ENCODE data around the gene TTF2. TPM values are rescaled to one million over a fixed set of nuclear protein-coding genes. Genes with fewer than 3 reads are reported as not detected.
A peak's percentile ranks its signal among the peaks of the same experiment; 100 is the strongest.

Gene TTF2
- total RNA-seq (10 to 100 TPM; 26.4 to 29.5 TPM), polyA plus RNA-seq (10 to 100 TPM in 1 of 2 donors, 1 to 10 TPM in 1; 5.7 to 14.1 TPM)

DNA sequence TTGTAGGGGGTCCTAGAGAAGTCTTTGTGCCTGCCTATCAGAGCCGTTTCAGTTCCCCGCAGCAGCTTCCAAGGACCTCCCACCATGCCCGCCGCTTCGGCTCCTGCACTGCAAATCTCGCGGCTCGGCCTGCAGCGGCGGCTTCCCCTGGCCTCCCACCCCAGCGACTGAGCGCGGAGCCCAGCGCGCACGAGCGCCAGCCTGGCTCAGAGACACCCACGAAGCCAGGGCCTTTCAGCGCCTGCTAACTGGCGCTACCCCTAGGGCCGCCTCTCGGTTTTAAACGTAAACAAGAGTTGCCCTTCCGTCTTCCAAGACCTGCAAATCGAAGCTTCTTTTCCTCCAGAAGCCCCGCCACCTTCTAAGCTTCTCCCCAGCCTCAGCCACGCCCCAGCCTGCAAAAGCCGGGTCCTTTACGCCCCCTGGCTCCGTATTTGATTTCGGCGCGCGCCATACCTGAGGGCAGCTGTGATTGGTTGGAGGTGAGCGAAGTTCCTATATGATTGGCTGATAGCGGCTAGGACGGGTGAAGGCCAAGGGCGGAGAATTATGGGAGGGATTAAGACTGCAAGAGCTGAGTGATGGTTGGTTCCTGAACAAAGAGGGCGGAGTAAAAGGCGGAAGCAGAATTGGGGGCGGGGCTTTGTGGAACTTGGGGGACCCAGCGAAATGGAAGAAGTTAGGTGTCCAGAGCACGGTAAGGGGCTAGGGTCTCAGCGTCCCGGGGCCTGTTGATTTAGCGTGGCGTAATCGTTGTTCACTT, at the start of gene TTF2:
Gene TTF2 (plus strand): TSS at position 649 of the 763 bp plus-strand sequence. CDS start 21 bp downstream, at position 670.
- CTCF ChIA-PET (ENCODE audit: partially characterized antibody): interaction anchor here (0.7 to 12.8 kb wide), 18 partner anchors 9 to 485 kb away, joined by 3 to 160 read pairs (median 4); no protein-coding TSS in a partner anchor
- H3K9me3 Mint-ChIP-seq: no peaks in the 10 kb centered on the region

DNA sequence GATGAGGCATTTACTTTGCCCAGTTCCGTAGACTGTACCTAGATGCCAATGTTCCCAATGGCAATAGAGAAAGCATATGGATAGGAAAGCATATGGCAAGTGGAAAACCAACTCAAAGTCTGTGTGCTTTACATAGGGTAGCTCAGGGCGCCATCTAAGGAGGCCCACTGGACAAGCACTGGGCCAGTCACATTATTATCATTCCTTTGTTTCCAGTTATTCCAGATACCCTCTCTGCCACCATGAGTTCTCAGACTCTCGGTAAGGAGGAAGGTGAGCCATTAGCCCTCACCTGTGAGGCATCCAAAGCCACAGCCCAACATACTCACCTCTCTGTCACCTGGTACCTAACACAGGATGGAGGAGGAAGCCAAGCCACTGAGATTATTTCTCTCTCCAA, 48.8 kb upstream of the TTF2 start:
- H3K36me3 Mint-ChIP-seq: peaks cover 0 to 11% of the 10 kb centered on the region in 2 donors
- CTCF ChIA-PET (ENCODE audit: partially characterized antibody): no interaction called here
- peaks cover 15 to 24% (median 20%) of the 10 kb centered on the region in 4 donors for H3K4me1 Mint-ChIP-seq

More for the DNA sequence above, at the start of gene TTF2:
- POLR2A ChIA-PET (ENCODE audit: partially characterized antibody): interaction anchor here (0.6 to 5.7 kb wide), 55 partner anchors 8 to 908 kb away, joined by 3 to 58 read pairs (median 4); partner anchors contain the start of genes CD101, CD2, IGSF3 and MAN1A2
- H3K4me1 Mint-ChIP-seq: peaks cover 23 to 46% (median 29%) of the 10 kb centered on the region in 4 donors
- H3K4me3 Mint-ChIP-seq: no peak within 1 kb of the TSS
- Histone ChIP-seq H3K36me3 (ENCODE audit: insufficient read depth, low read length) (no peaks in the 10 kb centered on the region), H3K27ac (ENCODE audit: low read depth, low read length) (peak within 1 kb of the TSS; percentile 75), H3K9me3 (ENCODE audit: control insufficient read depth in 1 of 2, low read length in 2 of 2) (no peaks in the 10 kb centered on the region), H3K4me3 (ENCODE audit: low read length in 2 of 2) (peak within 1 kb of the TSS; percentile 77 to 85), H3K27me3 (ENCODE audit: insufficient read depth, low read length) (no peaks in the 10 kb centered on the region), H3K4me1 (ENCODE audit: insufficient read depth, low read length) (peaks cover 40% of the 10 kb centered on the region)
- peak within 1 kb of the TSS in 2 of 7 donors; percentile 81 to 84 for H3K27ac Mint-ChIP-seq
- DNase-seq: peak; percentile 97 to 99 (median 98)
- H3K36me3 Mint-ChIP-seq: peaks cover 10 to 14% of the 10 kb centered on the region in 2 donors
- no peaks in the 10 kb centered on the region for H3K27me3 Mint-ChIP-seq
- intact Hi-C loops (cut with micrococcal nuclease): loop anchor here (1.0 to 10.0 kb wide), 11 partner anchors 63 to 923 kb away; partner anchors contain the start of genes MAN1A2 and TENT5C

DNA sequence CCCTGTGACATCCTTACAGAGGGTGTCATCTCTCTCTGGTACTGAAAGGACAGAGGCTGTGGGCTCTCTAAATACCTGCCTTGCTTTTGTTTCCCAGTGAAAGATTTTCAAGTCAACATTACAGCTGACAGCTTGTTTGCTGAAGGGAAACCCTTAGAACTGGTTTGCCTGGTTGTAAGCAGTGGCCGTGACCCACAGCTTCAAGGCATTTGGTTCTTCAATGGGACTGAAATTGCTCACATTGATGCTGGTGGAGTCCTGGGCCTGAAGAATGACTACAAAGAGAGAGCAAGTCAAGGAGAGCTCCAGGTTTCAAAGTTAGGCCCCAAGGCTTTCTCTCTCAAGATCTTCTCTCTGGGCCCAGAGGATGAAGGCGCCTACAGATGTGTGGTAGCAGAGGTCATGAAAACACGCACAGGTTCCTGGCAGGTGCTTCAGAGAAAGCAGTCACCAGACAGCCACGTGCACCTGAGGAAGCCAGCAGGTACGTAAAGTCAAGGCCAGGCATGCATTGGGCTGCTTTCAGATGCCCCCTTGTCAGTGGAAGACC, 46.7 kb upstream of the TTF2 start:
- Histone ChIP-seq H3K27ac (ENCODE audit: low read depth, low read length) (no peak overlapping the region), H3K4me1 (ENCODE audit: insufficient read depth, low read length) (peaks cover 16% of the 10 kb centered on the region), H3K4me3 (ENCODE audit: low read length in 2 of 2) (no peak overlapping the region), H3K36me3 (ENCODE audit: insufficient read depth, low read length) (no peaks in the 10 kb centered on the region), H3K27me3 (ENCODE audit: insufficient read depth, low read length) (no peaks in the 10 kb centered on the region), H3K9me3 (ENCODE audit: control insufficient read depth in 1 of 2, low read length in 2 of 2) (no peaks in the 10 kb centered on the region)
- Mint-ChIP-seq H3K4me3 (no peak overlapping the region), H3K36me3 (peaks cover 0 to 11% of the 10 kb centered on the region in 2 donors), H3K4me1 (peaks cover 15 to 18% (median 16%) of the 10 kb centered on the region in 4 donors), H3K27me3 (no peaks in the 10 kb centered on the region), H3K27ac (no peak overlapping the region), H3K9me3 (no peaks in the 10 kb centered on the region)
- ChIA-PET CTCF (ENCODE audit: partially characterized antibody) (interaction anchor here (2.5 kb wide), 1 partner anchor 10 kb away, joined by 8 read pairs; no protein-coding TSS in a partner anchor), POLR2A (ENCODE audit: partially characterized antibody) (interaction anchor here (1.7 to 2.1 kb wide), 2 partner anchors 9 to 27 kb away, joined by 13 to 16 read pairs; no protein-coding TSS in a partner anchor)
- DNase-seq: no peak
- intact Hi-C loops (cut with micrococcal nuclease): no loop called here

More for the DNA sequence above, 48.8 kb upstream of the TTF2 start:
- no peaks in the 10 kb centered on the region for H3K27me3 Mint-ChIP-seq
- intact Hi-C loops (cut with micrococcal nuclease): no loop called here
- POLR2A ChIA-PET (ENCODE audit: partially characterized antibody): no interaction called here
- H3K27ac ChIP-seq (ENCODE audit: low read depth, low read length): no peak overlapping the region
- H3K4me3 ChIP-seq (ENCODE audit: low read length in 2 of 2): no peak overlapping the region
- H3K36me3 ChIP-seq (ENCODE audit: insufficient read depth, low read length): no peaks in the 10 kb centered on the region
- H3K4me3 Mint-ChIP-seq: no peak overlapping the region
- no peak for DNase-seq
- H3K9me3 Mint-ChIP-seq: no peaks in the 10 kb centered on the region
- no peaks in the 10 kb centered on the region for H3K9me3 ChIP-seq (ENCODE audit: control insufficient read depth in 1 of 2, low read length in 2 of 2)
- H3K4me1 ChIP-seq (ENCODE audit: insufficient read depth, low read length): peaks cover 18% of the 10 kb centered on the region
- no peak overlapping the region for H3K27ac Mint-ChIP-seq
- H3K27me3 ChIP-seq (ENCODE audit: insufficient read depth, low read length): no peaks in the 10 kb centered on the region

DNA sequence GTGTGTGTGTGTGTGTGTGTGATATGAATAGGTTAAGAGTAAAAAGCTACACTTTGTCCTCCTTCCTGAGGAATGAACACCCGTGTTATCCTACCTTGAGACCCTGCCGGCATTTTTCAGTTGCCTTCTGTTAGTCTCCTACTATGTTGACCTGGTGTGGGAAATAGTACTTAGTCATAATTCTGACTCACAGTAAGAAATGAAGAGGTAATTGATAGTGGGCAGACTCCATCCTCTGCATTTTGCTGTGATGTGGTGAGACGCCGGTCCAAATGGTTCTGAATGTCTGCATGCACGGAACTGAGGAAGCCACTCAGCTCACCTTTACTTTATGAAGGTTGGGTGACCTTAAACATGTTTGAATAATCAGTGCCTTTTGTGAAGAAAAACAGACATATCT, 45.9 kb upstream of the TTF2 start:
- no peaks in the 10 kb centered on the region for H3K36me3 ChIP-seq (ENCODE audit: insufficient read depth, low read length)
- DNase-seq: no peak
- Mint-ChIP-seq H3K27ac (peak overlapping the region in 1 of 7 donors; percentile 11), H3K36me3 (peaks cover 0 to 11% of the 10 kb centered on the region in 2 donors), H3K27me3 (no peaks in the 10 kb centered on the region), H3K4me3 (no peak overlapping the region), H3K9me3 (no peaks in the 10 kb centered on the region), H3K4me1 (peaks cover 7 to 12% (median 9%) of the 10 kb centered on the region in 4 donors)
- H3K9me3 ChIP-seq (ENCODE audit: control insufficient read depth in 1 of 2, low read length in 2 of 2): no peaks in the 10 kb centered on the region
- H3K4me1 ChIP-seq (ENCODE audit: insufficient read depth, low read length): peaks cover 8% of the 10 kb centered on the region
- CTCF ChIA-PET (ENCODE audit: partially characterized antibody): interaction anchor here (0.7 to 2.5 kb wide), 2 partner anchors 11 to 127 kb away, joined by 3 to 8 read pairs; no protein-coding TSS in a partner anchor
- H3K27ac ChIP-seq (ENCODE audit: low read depth, low read length): no peak overlapping the region
- POLR2A ChIA-PET (ENCODE audit: partially characterized antibody): interaction anchor here (1.2 to 2.1 kb wide), 3 partner anchors 10 to 28 kb away, joined by 8 to 16 read pairs (median 13); partner anchors contain the start of gene CD101
- H3K27me3 ChIP-seq (ENCODE audit: insufficient read depth, low read length): no peaks in the 10 kb centered on the region
- H3K4me3 ChIP-seq (ENCODE audit: low read length in 2 of 2): no peak overlapping the region
- intact Hi-C loops (cut with micrococcal nuclease): no loop called here

DNA sequence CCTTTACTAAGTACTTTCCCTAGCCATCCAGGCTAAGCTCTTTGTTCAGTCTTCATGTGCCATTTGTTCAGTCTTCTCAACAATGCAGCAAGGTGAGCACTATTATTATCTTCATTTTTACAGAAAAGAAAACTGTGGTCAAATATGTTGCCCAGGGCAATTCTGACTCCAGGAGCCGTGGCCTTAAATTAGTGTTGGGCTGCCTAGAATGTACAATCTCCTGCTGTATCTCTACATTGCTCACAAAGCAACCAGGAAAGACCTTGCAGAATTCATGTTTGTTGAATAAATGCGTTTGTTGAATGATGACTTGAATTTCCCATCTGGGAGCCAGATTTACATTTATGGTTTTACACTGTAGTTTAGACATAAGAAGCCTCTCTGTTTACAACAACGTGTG, 44.4 kb upstream of the TTF2 start:
- ChIA-PET POLR2A (ENCODE audit: partially characterized antibody) (no interaction called here), CTCF (ENCODE audit: partially characterized antibody) (no interaction called here)
- H3K36me3 ChIP-seq (ENCODE audit: insufficient read depth, low read length): no peaks in the 10 kb centered on the region
- no peak overlapping the region for H3K27ac ChIP-seq (ENCODE audit: low read depth, low read length)
- no peak for DNase-seq
- intact Hi-C loops (cut with micrococcal nuclease): no loop called here
- H3K4me3 Mint-ChIP-seq: no peak overlapping the region
- no peaks in the 10 kb centered on the region for H3K9me3 Mint-ChIP-seq
- no peaks in the 10 kb centered on the region for H3K27me3 Mint-ChIP-seq
- no peaks in the 10 kb centered on the region for H3K9me3 ChIP-seq (ENCODE audit: control insufficient read depth in 1 of 2, low read length in 2 of 2)
- H3K36me3 Mint-ChIP-seq: peaks cover 0 to 11% of the 10 kb centered on the region in 2 donors
- no peaks in the 10 kb centered on the region for H3K4me1 ChIP-seq (ENCODE audit: insufficient read depth, low read length)
- H3K27ac Mint-ChIP-seq: peak overlapping the region in 1 of 7 donors; percentile 59
- no peaks in the 10 kb centered on the region for H3K27me3 ChIP-seq (ENCODE audit: insufficient read depth, low read length)
- H3K4me3 ChIP-seq (ENCODE audit: low read length in 2 of 2): no peak overlapping the region
- H3K4me1 Mint-ChIP-seq: peaks cover 0 to 6% (median 2%) of the 10 kb centered on the region in 4 donors

DNA sequence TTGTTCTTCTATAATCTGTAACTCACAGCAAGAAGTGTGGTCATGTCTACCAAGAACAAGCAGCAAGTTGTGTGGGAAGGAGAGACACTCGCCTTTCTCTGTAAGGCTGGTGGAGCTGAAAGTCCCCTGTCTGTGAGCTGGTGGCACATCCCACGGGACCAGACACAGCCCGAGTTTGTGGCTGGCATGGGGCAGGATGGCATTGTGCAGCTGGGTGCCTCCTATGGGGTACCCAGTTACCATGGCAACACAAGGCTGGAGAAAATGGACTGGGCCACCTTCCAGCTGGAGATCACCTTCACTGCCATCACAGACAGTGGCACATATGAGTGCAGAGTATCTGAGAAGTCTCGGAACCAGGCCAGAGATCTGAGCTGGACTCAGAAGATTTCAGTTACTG, 43.1 kb upstream of the TTF2 start:
- H3K4me3 ChIP-seq (ENCODE audit: low read length in 2 of 2): no peak overlapping the region
- Mint-ChIP-seq H3K27me3 (no peaks in the 10 kb centered on the region), H3K27ac (no peak overlapping the region), H3K4me1 (peaks cover 0 to 6% (median 2%) of the 10 kb centered on the region in 4 donors), H3K9me3 (no peaks in the 10 kb centered on the region), H3K4me3 (no peak overlapping the region), H3K36me3 (peaks cover 0 to 4% of the 10 kb centered on the region in 2 donors)
- intact Hi-C loops (cut with micrococcal nuclease): no loop called here
- DNase-seq: no peak
- ChIA-PET POLR2A (ENCODE audit: partially characterized antibody) (interaction anchor here (1.0 to 1.8 kb wide), 5 partner anchors 8 to 43 kb away, joined by 3 to 5 read pairs (median 3); partner anchors contain the start of gene TTF2), CTCF (ENCODE audit: partially characterized antibody) (no interaction called here)
- no peak overlapping the region for H3K27ac ChIP-seq (ENCODE audit: low read depth, low read length)
- H3K4me1 ChIP-seq (ENCODE audit: insufficient read depth, low read length): no peaks in the 10 kb centered on the region
- H3K27me3 ChIP-seq (ENCODE audit: insufficient read depth, low read length): no peaks in the 10 kb centered on the region
- H3K36me3 ChIP-seq (ENCODE audit: insufficient read depth, low read length): no peaks in the 10 kb centered on the region
- no peaks in the 10 kb centered on the region for H3K9me3 ChIP-seq (ENCODE audit: control insufficient read depth in 1 of 2, low read length in 2 of 2)

DNA sequence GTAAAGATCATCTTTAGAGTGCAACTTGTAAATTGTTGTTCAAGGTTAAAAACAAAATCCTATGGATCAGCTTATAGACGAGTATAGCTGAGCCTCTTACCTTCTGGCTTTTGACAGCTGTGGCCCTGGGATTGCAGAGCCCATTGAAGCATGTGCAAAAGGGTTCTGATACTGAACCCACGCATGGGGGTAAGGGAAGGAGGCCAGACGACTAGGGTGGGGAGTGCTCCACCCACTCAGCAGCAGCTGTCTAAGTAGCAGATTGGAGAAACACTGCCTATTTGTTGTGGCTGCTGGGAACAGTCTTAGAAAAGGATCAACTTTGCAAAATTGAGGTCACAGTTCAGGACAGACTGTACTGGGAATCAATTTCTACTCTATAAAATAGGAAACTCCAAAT, 42.5 kb upstream of the TTF2 start:
- Histone ChIP-seq H3K27ac (ENCODE audit: low read depth, low read length) (no peak overlapping the region), H3K4me1 (ENCODE audit: insufficient read depth, low read length) (no peaks in the 10 kb centered on the region), H3K9me3 (ENCODE audit: control insufficient read depth in 1 of 2, low read length in 2 of 2) (no peaks in the 10 kb centered on the region), H3K4me3 (ENCODE audit: low read length in 2 of 2) (no peak overlapping the region), H3K27me3 (ENCODE audit: insufficient read depth, low read length) (no peaks in the 10 kb centered on the region), H3K36me3 (ENCODE audit: insufficient read depth, low read length) (no peaks in the 10 kb centered on the region)
- Mint-ChIP-seq H3K4me3 (no peak overlapping the region), H3K4me1 (peaks cover 0 to 6% (median 2%) of the 10 kb centered on the region in 4 donors), H3K27me3 (no peaks in the 10 kb centered on the region), H3K9me3 (no peaks in the 10 kb centered on the region), H3K27ac (no peak overlapping the region), H3K36me3 (peaks cover 0 to 3% of the 10 kb centered on the region in 2 donors)
- intact Hi-C loops (cut with micrococcal nuclease): no loop called here
- CTCF ChIA-PET (ENCODE audit: partially characterized antibody): no interaction called here
- POLR2A ChIA-PET (ENCODE audit: partially characterized antibody): interaction anchor here (1.0 to 1.8 kb wide), 5 partner anchors 9 to 42 kb away, joined by 3 to 5 read pairs (median 3); partner anchors contain the start of gene TTF2
- no peak for DNase-seq

Measured in CD4-positive, alpha-beta memory T cell (primary cell).